Bronchial epithelial cell (primary cell): Measurements from ENCODE around the gene NCKAP5L. TPM values are rescaled to one million over a fixed set of nuclear protein-coding genes. Genes with fewer than 3 reads are reported as not detected.

ENCODE experiments used
- DNase-seq: peaks from one replicate; pipeline ENCODE4 v3.0.0-alpha.2; 2010; ENCODE audit warnings: low read depth
- FAIRE-seq: peaks from 2 replicates; lab custom pipeline; 2011; peaks lifted over from hg19 to GRCh38; lab: Jason Lieb, UNC
- H3K27me3 ChIP-seq: 2 replicates; pipeline ENCODE4 v1.5.1; 2011; ENCODE audit warnings: low read length; ENCODE audit not compliant: control insufficient read depth, insufficient read depth
- H3K36me3 ChIP-seq: 2 replicates; pipeline ENCODE4 v1.5.1; 2011; ENCODE audit warnings: low read length; ENCODE audit not compliant: control insufficient read depth, insufficient read depth
- H3K4me3 ChIP-seq: 2 replicates; pipeline ENCODE4 v1.5.1; 2011; ENCODE audit warnings: mild to moderate bottlenecking, low read depth, low read length, control low read depth
- CTCF ChIP-seq: IDR thresholded peaks from 2 replicates; pipeline ENCODE4 v1.5.1; 2011; ENCODE audit warnings: mild to moderate bottlenecking, moderate library complexity, low read length, control low read depth, inconsistent platforms; ENCODE audit not compliant: insufficient read depth, severe bottlenecking
- total RNA-seq: library from RNA; depleted of rRNA; stranded (reverse); fragments of >200 nt; gene quantifications from 2 replicates; pipeline ENCODE4 v1.2.1, GENCODE V29; 2014

Gene NCKAP5L
- total RNA-seq, 1 donor from 2014 or later: 3.7 TPM

DNA sequence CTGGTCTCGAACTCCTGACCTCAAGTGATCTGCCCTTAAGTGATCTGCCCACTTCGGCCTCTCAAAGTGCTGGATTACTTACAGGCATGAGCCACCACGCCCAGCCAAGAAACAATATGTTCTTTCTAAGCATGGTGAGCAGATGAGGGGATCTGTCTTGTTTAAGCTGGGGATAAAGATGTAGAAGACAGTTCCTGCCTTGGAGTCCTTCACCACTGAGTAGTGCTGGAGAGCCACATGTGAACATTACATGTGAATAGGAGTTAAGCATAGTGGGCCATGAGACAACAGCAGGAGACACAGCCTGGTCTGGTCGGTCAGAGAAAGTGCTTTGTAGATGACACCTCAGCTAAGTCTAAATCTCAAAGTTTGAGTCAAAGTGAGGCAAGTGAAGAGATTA lies 60.9 kb downstream of the NCKAP5L start:
- H3K27me3 ChIP-seq: no peaks in the 10 kb centered on the region
- DNase-seq (no peak), FAIRE-seq (no peak)

DNA sequence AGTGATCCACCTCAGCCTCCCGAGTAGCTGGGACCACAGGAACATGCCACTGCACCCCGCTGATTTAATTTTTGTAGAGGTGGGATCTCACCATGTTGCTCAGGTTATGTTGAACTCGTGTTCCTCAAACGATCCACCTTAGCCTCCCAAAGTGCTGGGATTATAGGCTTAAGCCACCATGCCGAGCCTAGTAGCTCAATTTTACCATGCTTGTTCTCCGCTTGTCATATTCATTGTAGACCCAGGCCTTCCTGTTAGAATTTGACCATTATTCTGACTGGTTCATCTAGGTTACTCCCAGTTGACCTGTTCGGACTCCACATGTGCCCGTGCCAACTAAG lies 62.1 kb downstream of the NCKAP5L start:
- TF ChIP-seq CTCF: no peak
- DNase-seq (no peak), FAIRE-seq (no peak)
- Histone ChIP-seq H3K4me3 (no peak overlapping the region), H3K36me3 (peaks cover 14% of the 10 kb centered on the region), H3K27me3 (no peaks in the 10 kb centered on the region)

More for the DNA sequence above, 60.9 kb downstream of the NCKAP5L start:
- H3K36me3 ChIP-seq: peaks cover 10% of the 10 kb centered on the region
- no peak overlapping the region for H3K4me3 ChIP-seq
- no peak for TF ChIP-seq CTCF

- Histone ChIP-seq H3K4me3 (no peak overlapping the region), H3K36me3 (peaks cover 21% of the 10 kb centered on the region), H3K27me3 (no peaks in the 10 kb centered on the region)
- TF ChIP-seq CTCF: no peak
- FAIRE-seq (no peak), DNase-seq (no peak)
These were observed 64.1 kb downstream of the NCKAP5L start for GRCh38 chr12:49764126-49764525.

GRCh38 chr12:49763006-49763591 lies 65.1 kb downstream of the NCKAP5L start:
- TF ChIP-seq CTCF: peak; percentile 81
- no peaks in the 10 kb centered on the region for H3K27me3 ChIP-seq
- no peak overlapping the region for H3K4me3 ChIP-seq
- H3K36me3 ChIP-seq: peaks cover 29% of the 10 kb centered on the region
- FAIRE-seq: no peak
- no peak for DNase-seq

DNA sequence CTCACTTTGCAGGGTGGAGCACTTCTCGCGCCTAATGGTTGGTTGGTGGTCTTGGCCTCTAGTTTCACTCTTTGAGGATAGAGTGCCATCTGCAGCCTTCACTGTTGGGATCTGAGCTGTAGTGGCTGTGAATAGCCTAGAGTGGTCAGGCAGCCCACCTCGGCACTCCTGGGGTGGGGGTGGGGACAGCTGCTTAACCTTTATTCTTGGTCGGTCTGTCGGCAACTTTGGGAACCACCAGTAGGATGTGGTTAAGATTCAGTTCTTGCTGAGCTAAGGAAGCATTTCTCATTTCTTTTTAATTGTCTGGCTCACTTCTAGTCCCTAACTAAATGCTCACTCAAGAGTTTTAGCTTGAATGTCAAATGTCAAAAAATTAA lies 65.8 kb downstream of the NCKAP5L start:
- DNase-seq (no peak), FAIRE-seq (no peak)
- Histone ChIP-seq H3K36me3 (peaks cover 33% of the 10 kb centered on the region), H3K4me3 (no peak overlapping the region), H3K27me3 (no peaks in the 10 kb centered on the region)
- TF ChIP-seq CTCF: no peak
